ENCODE data around the gene SLC35F4.

DNA sequence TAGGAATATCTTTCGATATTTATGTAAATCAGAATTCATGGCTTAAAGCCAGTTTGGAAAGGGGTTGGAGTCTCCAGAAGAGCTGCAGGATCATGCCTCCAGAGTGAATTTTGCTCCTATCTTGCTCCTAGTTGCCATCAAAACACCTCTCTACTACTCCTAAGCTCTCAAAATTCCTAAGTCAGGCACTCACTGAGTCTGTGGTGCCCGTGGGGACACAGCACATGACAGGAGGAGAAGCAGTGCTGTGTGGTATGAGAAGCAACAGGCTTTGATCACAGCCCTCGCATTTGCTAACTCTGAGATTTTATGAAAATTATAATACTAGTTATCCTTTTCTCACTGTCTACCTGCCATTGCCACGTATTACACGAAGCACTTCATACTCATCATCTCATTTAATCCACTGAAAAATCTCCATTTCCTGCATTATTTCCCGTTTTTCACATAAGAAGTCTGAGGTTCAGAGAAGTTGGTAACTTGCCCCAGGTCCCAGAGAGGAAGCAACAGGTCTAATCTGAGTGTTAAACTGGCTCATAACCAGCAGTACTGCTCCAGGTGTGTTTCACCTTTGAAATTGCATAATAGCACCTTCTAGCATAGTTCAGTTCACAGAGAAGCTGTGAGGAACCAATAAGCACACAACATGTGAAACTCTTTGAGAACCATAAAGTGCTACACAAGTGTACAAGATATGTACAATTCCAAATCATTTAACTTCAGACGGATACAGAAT is 33.1 kb upstream of the SLC35F4 start:
- TF ChIP-seq POLR2AphosphoS5 (IDR thresholded peaks at IDR 0.05; ENCODE audit: low read depth, low read length) (no peak), SIN3A (IDR thresholded peaks at IDR 0.05; ENCODE audit: borderline replicate concordance, insufficient read depth, low read length) (no peak), TAF1 (IDR thresholded peaks at IDR 0.05; ENCODE audit: borderline replicate concordance, insufficient read depth, low read length) (no peak)
- TF ChIP-seq, protein P1, sequence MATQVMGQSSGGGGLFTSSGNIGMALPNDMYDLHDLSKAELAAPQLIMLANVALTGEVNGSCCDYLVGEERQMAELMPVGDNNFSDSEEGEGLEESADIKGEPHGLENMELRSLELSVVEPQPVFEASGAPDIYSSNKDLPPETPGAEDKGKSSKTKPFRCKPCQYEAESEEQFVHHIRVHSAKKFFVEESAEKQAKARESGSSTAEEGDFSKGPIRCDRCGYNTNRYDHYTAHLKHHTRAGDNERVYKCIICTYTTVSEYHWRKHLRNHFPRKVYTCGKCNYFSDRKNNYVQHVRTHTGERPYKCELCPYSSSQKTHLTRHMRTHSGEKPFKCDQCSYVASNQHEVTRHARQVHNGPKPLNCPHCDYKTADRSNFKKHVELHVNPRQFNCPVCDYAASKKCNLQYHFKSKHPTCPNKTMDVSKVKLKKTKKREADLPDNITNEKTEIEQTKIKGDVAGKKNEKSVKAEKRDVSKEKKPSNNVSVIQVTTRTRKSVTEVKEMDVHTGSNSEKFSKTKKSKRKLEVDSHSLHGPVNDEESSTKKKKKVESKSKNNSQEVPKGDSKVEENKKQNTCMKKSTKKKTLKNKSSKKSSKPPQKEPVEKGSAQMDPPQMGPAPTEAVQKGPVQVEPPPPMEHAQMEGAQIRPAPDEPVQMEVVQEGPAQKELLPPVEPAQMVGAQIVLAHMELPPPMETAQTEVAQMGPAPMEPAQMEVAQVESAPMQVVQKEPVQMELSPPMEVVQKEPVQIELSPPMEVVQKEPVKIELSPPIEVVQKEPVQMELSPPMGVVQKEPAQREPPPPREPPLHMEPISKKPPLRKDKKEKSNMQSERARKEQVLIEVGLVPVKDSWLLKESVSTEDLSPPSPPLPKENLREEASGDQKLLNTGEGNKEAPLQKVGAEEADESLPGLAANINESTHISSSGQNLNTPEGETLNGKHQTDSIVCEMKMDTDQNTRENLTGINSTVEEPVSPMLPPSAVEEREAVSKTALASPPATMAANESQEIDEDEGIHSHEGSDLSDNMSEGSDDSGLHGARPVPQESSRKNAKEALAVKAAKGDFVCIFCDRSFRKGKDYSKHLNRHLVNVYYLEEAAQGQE (IDR thresholded peaks at IDR 0.05; ENCODE audit: insufficient read depth in 1 of 2, low read depth in 2 of 2, low read length in 2 of 2) = no peak

Data from PFSK-1 (cell line).